GM21423 (cell line): ENCODE measurements around the gene SEMA3A.

Experiments used
- ATAC-seq: cut with Tn5 transposase; IDR thresholded peaks from one replicate; pipeline ENCODE4 v1.9.1; 2021; ENCODE audit warnings: mild to moderate bottlenecking, moderate library complexity; ENCODE audit not compliant: unreplicated experiment

SEMA3A gene

GRCh38 chr7:84199216-84199615 lies 4.6 kb upstream of the SEMA3A start:
- ATAC-seq, result no peak

- ATAC-seq, result no peak
These were observed 1.5 kb upstream of the SEMA3A start for GRCh38 chr7:84196084-84196503.

GRCh38 chr7:84195295-84196060 lies 889 bp upstream of the SEMA3A start:
- no peak for ATAC-seq

GRCh38 chr7:84193747-84194146 lies 842 bp downstream of the SEMA3A start:
- ATAC-seq, result no peak

GRCh38 chr7:84191842-84192241 lies 2.7 kb downstream of the SEMA3A start:
- no peak for ATAC-seq

- ATAC-seq, result no peak
These were observed 3.3 kb downstream of the SEMA3A start for GRCh38 chr7:84191261-84191660.

GRCh38 chr7:84190016-84190705 lies 4.4 kb downstream of the SEMA3A start:
- ATAC-seq, result no peak

- no peak for ATAC-seq
These were observed 5.7 kb downstream of the SEMA3A start for GRCh38 chr7:84188786-84189405.

- no peak for ATAC-seq
These were observed 6.6 kb downstream of the SEMA3A start for GRCh38 chr7:84187813-84188510.

- no peak for ATAC-seq
These were observed 7.3 kb downstream of the SEMA3A start for GRCh38 chr7:84187087-84187805.

- no peak for ATAC-seq
These were observed 10.8 kb downstream of the SEMA3A start for GRCh38 chr7:84183741-84184140.

GRCh38 chr7:84182301-84182700 lies 12.3 kb downstream of the SEMA3A start:
- no peak for ATAC-seq

GRCh38 chr7:84181628-84182027 lies 13.0 kb downstream of the SEMA3A start:
- no peak for ATAC-seq

- no peak for ATAC-seq
These were observed 16.7 kb downstream of the SEMA3A start for GRCh38 chr7:84177758-84178412.

- ATAC-seq, result no peak
These were observed 17.9 kb downstream of the SEMA3A start for GRCh38 chr7:84176716-84177115.

- ATAC-seq, result no peak
These were observed 19.1 kb downstream of the SEMA3A start for GRCh38 chr7:84175461-84175860.

GRCh38 chr7:84170646-84171045 lies 23.9 kb downstream of the SEMA3A start:
- ATAC-seq, result no peak

GRCh38 chr7:84162584-84162983 lies 32.0 kb downstream of the SEMA3A start:
- no peak for ATAC-seq

GRCh38 chr7:84162125-84162524 lies 32.5 kb downstream of the SEMA3A start:
- ATAC-seq, result no peak

- no peak for ATAC-seq
These were observed 33.2 kb downstream of the SEMA3A start for GRCh38 chr7:84161398-84161797.
